ENCODE data around the gene FXYD1. TPM values are rescaled to one million over a fixed set of nuclear protein-coding genes. Genes with fewer than 3 reads are reported as not detected.

Gene FXYD1
- polyA plus RNA-seq, 1 of the 3 experiments (the other 2 are of a cell fraction): 0.12 TPM

DNA sequence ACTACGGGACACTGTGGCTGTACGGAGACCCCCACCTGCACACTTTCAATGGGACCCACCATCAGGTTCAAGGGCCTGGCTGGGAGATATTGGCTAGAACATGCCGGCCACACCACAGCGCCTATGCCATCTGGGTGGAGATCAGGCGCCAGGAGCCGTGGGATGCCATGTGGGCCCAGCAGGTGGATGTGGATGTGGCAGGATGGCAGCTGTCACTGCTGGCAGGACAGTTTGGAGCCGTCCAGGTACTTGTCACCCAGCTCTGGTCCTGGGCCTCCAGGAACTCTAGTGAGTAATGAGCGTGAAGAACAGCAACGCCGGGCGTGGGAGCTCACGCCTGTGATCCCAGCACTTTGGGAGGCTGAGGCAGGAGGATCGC, 38.7 kb upstream of the FXYD1 start:
- H3K4me2 ChIP-seq: no peak overlapping the region
- no peaks in the 10 kb centered on the region for H3K27me3 ChIP-seq (ENCODE audit: insufficient read depth)
- no peak overlapping the region for H3K9ac ChIP-seq
- 89% methylated on average over 8 of the region's 13 CpGs for WGBS (ENCODE audit: low lambda C conversion rate)
- no peak overlapping the region for H3K27ac ChIP-seq (ENCODE audit: low read depth in 2 of 2, low read length in 1 of 2)
- H2AFZ ChIP-seq (ENCODE audit: low read depth): no peak overlapping the region
- no peak for DNase-seq
- H3F3A ChIP-seq (replicated peaks; ENCODE audit: insufficient read depth): no peaks in the 10 kb centered on the region
- H3K79me2 ChIP-seq (ENCODE audit: insufficient read depth): no peaks in the 10 kb centered on the region
- no peaks in the 10 kb centered on the region for H3K36me3 ChIP-seq (replicated peaks in 1 of 2; ENCODE audit: control insufficient read depth in 1 of 2, insufficient read depth in 2 of 2, low read length in 1 of 2)
- no peaks in the 10 kb centered on the region; a peak in 1 of 4 replicates for H3K4me1 ChIP-seq (ENCODE audit: control insufficient read depth in 1 of 2, insufficient read depth in 2 of 2, low read depth in 1 of 2, low read length in 1 of 2)
- ChIA-PET POLR2A (no interaction called here), CTCF (interaction anchor here (0.9 to 5.2 kb wide), 7 partner anchors 8 to 55 kb away, joined by 3 to 27 read pairs (median 8); partner anchors contain the start of gene LGI4)
- no peaks in the 10 kb centered on the region for H3K9me2 ChIP-seq
- H3K4me3 ChIP-seq (ENCODE audit: low read depth in 2 of 2, low read length in 1 of 2): no peak overlapping the region
- no peaks in the 10 kb centered on the region for H4K20me1 ChIP-seq (ENCODE audit: insufficient read depth)
- no peaks in the 10 kb centered on the region for H3K9me3 ChIP-seq
- no peak for TF ChIP-seq FOXM1 (IDR thresholded peaks at IDR 0.05; ENCODE audit: low read depth)
- no peak for TF ChIP-seq NRF1 (IDR thresholded peaks at IDR 0.05; ENCODE audit: low read depth, low read length)
- no peak for TF ChIP-seq RXRA (IDR thresholded peaks at IDR 0.05; ENCODE audit: borderline replicate concordance, low read depth)
- TF ChIP-seq RFX5 (IDR thresholded peaks at IDR 0.05; ENCODE audit: low read length): no peak
- no peak for TF ChIP-seq RAD21 (IDR thresholded peaks at IDR 0.05; ENCODE audit: low read length)
- TF ChIP-seq YY1 (IDR thresholded peaks at IDR 0.05; ENCODE audit: low read depth): no peak
- TF ChIP-seq, protein P1, sequence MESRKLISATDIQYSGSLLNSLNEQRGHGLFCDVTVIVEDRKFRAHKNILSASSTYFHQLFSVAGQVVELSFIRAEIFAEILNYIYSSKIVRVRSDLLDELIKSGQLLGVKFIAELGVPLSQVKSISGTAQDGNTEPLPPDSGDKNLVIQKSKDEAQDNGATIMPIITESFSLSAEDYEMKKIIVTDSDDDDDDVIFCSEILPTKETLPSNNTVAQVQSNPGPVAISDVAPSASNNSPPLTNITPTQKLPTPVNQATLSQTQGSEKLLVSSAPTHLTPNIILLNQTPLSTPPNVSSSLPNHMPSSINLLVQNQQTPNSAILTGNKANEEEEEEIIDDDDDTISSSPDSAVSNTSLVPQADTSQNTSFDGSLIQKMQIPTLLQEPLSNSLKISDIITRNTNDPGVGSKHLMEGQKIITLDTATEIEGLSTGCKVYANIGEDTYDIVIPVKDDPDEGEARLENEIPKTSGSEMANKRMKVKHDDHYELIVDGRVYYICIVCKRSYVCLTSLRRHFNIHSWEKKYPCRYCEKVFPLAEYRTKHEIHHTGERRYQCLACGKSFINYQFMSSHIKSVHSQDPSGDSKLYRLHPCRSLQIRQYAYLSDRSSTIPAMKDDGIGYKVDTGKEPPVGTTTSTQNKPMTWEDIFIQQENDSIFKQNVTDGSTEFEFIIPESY (IDR thresholded peaks at IDR 0.05; ENCODE audit: borderline replicate concordance, low read depth): no peak
- no peak for TF ChIP-seq ELF1 (IDR thresholded peaks at IDR 0.05)
- no peak for TF ChIP-seq USF1 (IDR thresholded peaks at IDR 0.05; ENCODE audit: borderline replicate concordance, low read depth)
- TF ChIP-seq NFIC (IDR thresholded peaks at IDR 0.05; ENCODE audit: borderline replicate concordance): no peak
- no peak for TF ChIP-seq REST (IDR thresholded peaks at IDR 0.05; ENCODE audit: low read depth, low read length)

All from SK-N-SH (cell line).